Umbilical cord (tissue), 2 donors: ENCODE measurements around the gene PRDM12. TPM values are rescaled to one million over a fixed set of nuclear protein-coding genes. Genes with fewer than 3 reads are reported as not detected.

Experiments used
- DNase-seq: peaks from one replicate; pipeline ENCODE4 v3.0.0-alpha.2; 2015; ENCODE audit warnings: low spot score
- total RNA-seq: library from RNA; depleted of rRNA; stranded (reverse); fragments of >200 nt; gene quantifications from one replicate; pipeline ENCODE4 v1.2.3, GENCODE V29; 2014; ENCODE audit warnings: low replicate concordance; ENCODE audit not compliant: insufficient read depth

The PRDM12 gene
- not detected for total RNA-seq

- no peak for DNase-seq
Observed at GRCh38 chr9:130664251-130665028, at the start of gene PRDM12. Gene PRDM12 (plus strand): TSS chr9:130664594. CDS start chr9:130664654, 60 bp downstream.

GRCh38 chr9:130616451-130616850, 47.9 kb upstream of the PRDM12 start:
- DNase-seq, result no peak

- no peak for DNase-seq
Observed at GRCh38 chr9:130623466-130623865, 40.9 kb upstream of the PRDM12 start.

GRCh38 chr9:130624154-130624553, 40.2 kb upstream of the PRDM12 start:
- DNase-seq, result no peak

GRCh38 chr9:130626249-130626996, 38.0 kb upstream of the PRDM12 start:
- no peak for DNase-seq

GRCh38 chr9:130627051-130627450, 37.3 kb upstream of the PRDM12 start:
- no peak for DNase-seq

- peak; percentile 12 for DNase-seq
Observed at GRCh38 chr9:130627896-130628792, 36.2 kb upstream of the PRDM12 start.

- DNase-seq, result no peak
Observed at GRCh38 chr9:130629443-130630070, 34.8 kb upstream of the PRDM12 start.

GRCh38 chr9:130630071-130630450, 34.3 kb upstream of the PRDM12 start:
- DNase-seq, result no peak

- DNase-seq, result no peak
Observed at GRCh38 chr9:130630506-130631330, 33.7 kb upstream of the PRDM12 start.

- no peak for DNase-seq
Observed at GRCh38 chr9:130631331-130632080, 32.9 kb upstream of the PRDM12 start.

- no peak for DNase-seq
Observed at GRCh38 chr9:130632081-130632710, 32.2 kb upstream of the PRDM12 start.

GRCh38 chr9:130632841-130633240, 31.6 kb upstream of the PRDM12 start:
- no peak for DNase-seq

- DNase-seq, result no peak
Observed at GRCh38 chr9:130633336-130634190, 30.8 kb upstream of the PRDM12 start.

- DNase-seq, result no peak
Observed at GRCh38 chr9:130634191-130634768, 30.1 kb upstream of the PRDM12 start.

GRCh38 chr9:130634801-130635200, 29.6 kb upstream of the PRDM12 start:
- DNase-seq, result no peak

- no peak for DNase-seq
Observed at GRCh38 chr9:130635306-130635705, 29.1 kb upstream of the PRDM12 start.
